HG03378 (cell line): ENCODE results near the gene MOB3A.

Experiments
- ATAC-seq: cut with Tn5 transposase; IDR thresholded peaks from one replicate; pipeline ENCODE4 v1.9.1; 2021; ENCODE audit warnings: mild to moderate bottlenecking, moderate library complexity; ENCODE audit not compliant: unreplicated experiment

The MOB3A gene

GRCh38 chr19:2060884-2061494 is 35.1 kb downstream of the MOB3A start:
- ATAC-seq: peak; percentile 25

GRCh38 chr19:2059422-2060201 is 36.5 kb downstream of the MOB3A start:
- ATAC-seq: no peak

- no peak for ATAC-seq
Observed at GRCh38 chr19:2058570-2059421, 37.3 kb downstream of the MOB3A start.

GRCh38 chr19:2057484-2058469 is 38.3 kb downstream of the MOB3A start:
- ATAC-seq: no peak

GRCh38 chr19:2056837-2057192 is 39.3 kb downstream of the MOB3A start:
- ATAC-seq: no peak

GRCh38 chr19:2055931-2056836 is 39.9 kb downstream of the MOB3A start:
- ATAC-seq: no peak

- no peak for ATAC-seq
Observed at GRCh38 chr19:2054763-2055162, 41.4 kb downstream of the MOB3A start.

GRCh38 chr19:2053601-2054389 is 42.3 kb downstream of the MOB3A start:
- ATAC-seq: no peak

GRCh38 chr19:2051773-2052704 is 44.1 kb downstream of the MOB3A start:
- ATAC-seq: peak; percentile 1

- ATAC-seq: peak; percentile 30
Observed at GRCh38 chr19:2050991-2051772, 44.9 kb downstream of the MOB3A start, which contains the start of gene MKNK2. MKNK2 (minus strand) TSS chr19:2051244; CDS start chr19:2050851, 393 bp downstream.

- no peak for ATAC-seq
Observed at GRCh38 chr19:2050349-2050990, 45.7 kb downstream of the MOB3A start.

GRCh38 chr19:2049741-2050348 is 46.3 kb downstream of the MOB3A start:
- no peak for ATAC-seq

- no peak for ATAC-seq
Observed at GRCh38 chr19:2048959-2049740, 47.0 kb downstream of the MOB3A start.

GRCh38 chr19:2048104-2048958 is 47.8 kb downstream of the MOB3A start:
- no peak for ATAC-seq
